ENCODE measurements around the gene PLEK. TPM values are rescaled to one million over a fixed set of nuclear protein-coding genes. Genes with fewer than 3 reads are reported as not detected.

PLEK gene
- polyA plus RNA-seq, 1 donor, result 8.0 TPM

GRCh38 chr2:68414876-68415275, 49.8 kb downstream of the PLEK start:
- no peaks in the 10 kb centered on the region for H3K36me3 ChIP-seq (ENCODE audit: control insufficient read depth, insufficient read depth, low read length)
- no peak for DNase-seq
- H3K27me3 ChIP-seq (ENCODE audit: control insufficient read depth, insufficient read depth, low read length), result no peaks in the 10 kb centered on the region
- H3K4me1 ChIP-seq (ENCODE audit: control insufficient read depth, insufficient read depth, low read length), result no peaks in the 10 kb centered on the region
- H3K4me3 ChIP-seq (ENCODE audit: low read length), result no peak overlapping the region
- no peaks in the 10 kb centered on the region for H3K9me3 ChIP-seq (ENCODE audit: control insufficient read depth, low read depth, low read length)
- no CpG with 5 or more reads among the region's 3 CpGs for WGBS (ENCODE audit: insufficient coverage, low lambda C conversion rate)
- H3K27ac ChIP-seq (ENCODE audit: low read length), result no peak overlapping the region

DNA sequence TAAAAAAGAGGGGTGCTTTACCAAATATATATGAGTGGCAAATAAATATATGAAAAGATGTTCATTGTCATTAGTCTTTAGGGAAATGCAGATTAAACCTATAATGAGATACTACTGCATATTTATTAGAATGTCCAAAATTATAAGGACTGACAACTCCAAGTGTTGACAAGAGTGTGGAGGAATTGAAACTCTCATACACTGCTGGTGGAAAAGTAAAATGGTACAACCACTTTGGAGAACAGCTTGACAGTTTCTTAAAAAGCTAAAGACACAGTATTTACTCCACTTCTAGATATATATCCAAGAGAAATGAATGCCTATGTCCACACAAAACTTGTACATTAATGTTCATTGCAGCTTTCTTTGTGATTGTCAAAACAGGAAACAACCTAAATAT, 50.4 kb downstream of the PLEK start:
- Histone ChIP-seq H3K4me3 (ENCODE audit: low read length) (no peak overlapping the region), H3K4me1 (ENCODE audit: control insufficient read depth, insufficient read depth, low read length) (no peaks in the 10 kb centered on the region), H3K27me3 (ENCODE audit: control insufficient read depth, insufficient read depth, low read length) (no peaks in the 10 kb centered on the region), H3K36me3 (ENCODE audit: control insufficient read depth, insufficient read depth, low read length) (no peaks in the 10 kb centered on the region), H3K27ac (ENCODE audit: low read length) (no peak overlapping the region), H3K9me3 (ENCODE audit: control insufficient read depth, low read depth, low read length) (no peaks in the 10 kb centered on the region)
- DNase-seq, result no peak

GRCh38 chr2:68416081-68416675, 51.1 kb downstream of the PLEK start:
- Histone ChIP-seq H3K36me3 (ENCODE audit: control insufficient read depth, insufficient read depth, low read length) (no peaks in the 10 kb centered on the region), H3K4me3 (ENCODE audit: low read length) (no peak overlapping the region), H3K4me1 (ENCODE audit: control insufficient read depth, insufficient read depth, low read length) (no peaks in the 10 kb centered on the region), H3K27me3 (ENCODE audit: control insufficient read depth, insufficient read depth, low read length) (no peaks in the 10 kb centered on the region), H3K27ac (ENCODE audit: low read length) (no peak overlapping the region), H3K9me3 (ENCODE audit: control insufficient read depth, low read depth, low read length) (no peaks in the 10 kb centered on the region)
- no peak for DNase-seq
- WGBS (ENCODE audit: insufficient coverage, low lambda C conversion rate), result no CpG with 5 or more reads among the region's 9 CpGs

GRCh38 chr2:68417926-68418325, 52.8 kb downstream of the PLEK start:
- Histone ChIP-seq H3K4me1 (ENCODE audit: control insufficient read depth, insufficient read depth, low read length) (no peaks in the 10 kb centered on the region), H3K27ac (ENCODE audit: low read length) (no peak overlapping the region), H3K4me3 (ENCODE audit: low read length) (no peak overlapping the region), H3K36me3 (ENCODE audit: control insufficient read depth, insufficient read depth, low read length) (no peaks in the 10 kb centered on the region), H3K9me3 (ENCODE audit: control insufficient read depth, low read depth, low read length) (no peaks in the 10 kb centered on the region), H3K27me3 (ENCODE audit: control insufficient read depth, insufficient read depth, low read length) (no peaks in the 10 kb centered on the region)
- DNase-seq, result no peak
- no CpG with 5 or more reads among the region's 1 CpG for WGBS (ENCODE audit: insufficient coverage, low lambda C conversion rate)

DNA sequence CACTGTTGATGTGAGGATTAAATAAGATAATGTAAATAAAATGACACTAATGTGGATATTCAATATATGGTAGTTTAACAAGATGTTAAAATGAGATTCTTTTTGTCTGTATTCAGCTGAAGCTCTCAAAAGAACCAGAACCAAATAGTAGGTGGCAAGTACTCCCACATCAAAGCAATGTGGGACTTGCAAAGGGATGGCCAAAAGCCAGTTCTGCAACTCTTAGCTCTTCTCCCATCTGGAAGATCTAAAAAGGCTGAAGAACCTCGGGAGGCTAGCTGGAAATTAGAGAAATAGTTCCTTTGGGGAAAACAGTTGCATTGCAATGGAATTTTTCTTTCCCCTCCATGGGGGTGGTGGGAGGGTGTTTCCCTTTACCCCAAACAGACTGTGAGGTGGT, 53.3 kb downstream of the PLEK start:
- Histone ChIP-seq H3K4me1 (ENCODE audit: control insufficient read depth, insufficient read depth, low read length) (no peaks in the 10 kb centered on the region), H3K9me3 (ENCODE audit: control insufficient read depth, low read depth, low read length) (no peaks in the 10 kb centered on the region), H3K36me3 (ENCODE audit: control insufficient read depth, insufficient read depth, low read length) (no peaks in the 10 kb centered on the region), H3K27me3 (ENCODE audit: control insufficient read depth, insufficient read depth, low read length) (no peaks in the 10 kb centered on the region), H3K4me3 (ENCODE audit: low read length) (no peak overlapping the region), H3K27ac (ENCODE audit: low read length) (no peak overlapping the region)
- WGBS (ENCODE audit: insufficient coverage, low lambda C conversion rate), result no CpG with 5 or more reads among the region's 1 CpG
- DNase-seq, result no peak

DNA sequence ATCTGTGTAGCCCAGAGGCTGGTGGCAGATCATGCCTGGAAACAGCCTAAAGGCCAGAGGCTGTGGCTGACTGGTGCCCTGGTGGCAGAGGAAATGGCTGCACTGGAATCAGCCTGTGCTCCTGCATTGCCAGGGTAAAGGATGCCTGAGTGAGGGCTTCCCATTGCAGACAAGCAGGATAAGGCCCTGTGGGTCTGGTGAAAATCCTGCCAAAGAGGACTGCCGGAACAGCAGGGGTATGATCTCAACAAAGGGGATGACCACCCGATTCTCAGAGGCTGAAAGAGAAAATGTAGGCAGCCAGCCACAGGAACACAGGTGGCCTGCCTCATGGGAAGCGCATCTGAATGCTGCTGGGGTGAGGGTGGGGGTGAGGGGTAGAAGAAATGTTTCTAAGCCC, 53.8 kb downstream of the PLEK start:
- no peak for DNase-seq
- Histone ChIP-seq H3K9me3 (ENCODE audit: control insufficient read depth, low read depth, low read length) (no peaks in the 10 kb centered on the region), H3K4me1 (ENCODE audit: control insufficient read depth, insufficient read depth, low read length) (no peaks in the 10 kb centered on the region), H3K27ac (ENCODE audit: low read length) (no peak overlapping the region), H3K36me3 (ENCODE audit: control insufficient read depth, insufficient read depth, low read length) (no peaks in the 10 kb centered on the region), H3K27me3 (ENCODE audit: control insufficient read depth, insufficient read depth, low read length) (no peaks in the 10 kb centered on the region), H3K4me3 (ENCODE audit: low read length) (no peak overlapping the region)
- no CpG with 5 or more reads among the region's 3 CpGs for WGBS (ENCODE audit: insufficient coverage, low lambda C conversion rate)

DNA sequence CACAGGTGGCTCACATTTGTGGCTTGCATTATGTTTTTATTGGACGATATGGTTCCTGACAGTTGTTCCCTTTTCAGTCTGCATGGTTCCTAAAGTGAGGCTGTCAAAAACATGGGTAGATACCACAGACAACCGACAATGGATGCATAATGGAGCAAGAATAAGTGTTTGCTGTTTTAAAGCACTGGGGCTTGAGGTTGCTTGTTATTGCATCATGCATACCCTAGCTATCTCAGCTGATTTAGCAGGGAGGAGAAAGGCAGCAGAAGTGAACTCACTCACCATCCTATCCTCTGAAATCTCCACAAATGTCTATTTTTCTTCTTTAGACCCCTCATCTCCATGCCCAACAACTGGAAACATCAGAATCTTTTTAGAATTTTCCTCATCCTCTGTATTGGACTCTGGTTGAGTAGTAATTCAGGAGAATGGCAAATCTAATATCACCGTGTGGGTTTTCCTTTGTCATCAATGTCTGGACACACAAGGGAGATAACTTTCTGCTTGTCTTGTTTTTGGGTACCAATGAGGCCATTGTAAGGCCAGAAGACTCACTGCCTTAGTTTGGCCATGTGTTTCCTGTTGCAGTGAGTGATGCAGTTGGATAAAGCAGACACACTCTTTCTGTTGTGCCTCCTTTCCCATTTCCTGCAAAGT, 55.3 kb downstream of the PLEK start:
- Histone ChIP-seq H3K27me3 (ENCODE audit: control insufficient read depth, insufficient read depth, low read length) (no peaks in the 10 kb centered on the region), H3K4me1 (ENCODE audit: control insufficient read depth, insufficient read depth, low read length) (no peaks in the 10 kb centered on the region), H3K36me3 (ENCODE audit: control insufficient read depth, insufficient read depth, low read length) (no peaks in the 10 kb centered on the region), H3K4me3 (ENCODE audit: low read length) (no peak overlapping the region), H3K27ac (ENCODE audit: low read length) (no peak overlapping the region), H3K9me3 (ENCODE audit: control insufficient read depth, low read depth, low read length) (no peaks in the 10 kb centered on the region)
- WGBS (ENCODE audit: insufficient coverage, low lambda C conversion rate), result 40% methylated on average over 1 of the region's 3 CpGs
- DNase-seq, result no peak

DNA sequence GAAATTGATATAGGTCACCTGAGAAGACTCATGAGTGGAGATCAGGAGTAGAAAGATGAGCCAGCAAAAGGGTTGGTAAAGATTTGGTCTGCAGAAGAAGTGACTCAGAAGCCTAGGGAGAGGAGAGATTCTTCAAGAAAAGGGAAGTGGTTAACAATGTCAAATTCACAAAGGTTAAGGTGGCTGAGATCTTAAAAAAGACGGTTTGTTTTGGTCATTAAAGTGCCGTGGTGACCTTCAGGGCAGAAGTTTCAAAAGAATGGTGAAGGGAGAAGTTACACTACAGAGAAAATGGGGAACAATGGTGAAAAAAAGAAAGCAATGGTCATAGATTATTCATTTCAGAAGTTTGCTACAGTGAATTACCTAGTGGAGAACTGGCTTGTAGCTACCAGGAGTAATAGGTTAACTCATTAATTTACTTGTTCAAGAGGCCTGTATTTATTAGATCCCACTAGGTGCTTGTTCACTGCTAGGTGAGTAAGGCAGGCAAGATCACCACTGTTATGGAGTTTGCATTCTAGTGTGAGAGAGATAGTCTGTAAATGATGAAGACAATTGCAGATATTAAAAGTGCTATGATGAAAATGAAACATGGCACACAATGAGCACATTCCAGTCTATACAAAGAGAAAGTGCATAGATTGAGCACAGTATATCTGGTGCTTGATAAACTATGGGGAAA, 59.0 kb downstream of the PLEK start:
- no peaks in the 10 kb centered on the region for H3K27me3 ChIP-seq (ENCODE audit: control insufficient read depth, insufficient read depth, low read length)
- WGBS (ENCODE audit: insufficient coverage, low lambda C conversion rate), result 71% methylated on average over 1 of the region's 2 CpGs
- no peak for DNase-seq
- no peak overlapping the region for H3K4me3 ChIP-seq (ENCODE audit: low read length)
- H3K4me1 ChIP-seq (ENCODE audit: control insufficient read depth, insufficient read depth, low read length), result no peaks in the 10 kb centered on the region
- no peaks in the 10 kb centered on the region for H3K36me3 ChIP-seq (ENCODE audit: control insufficient read depth, insufficient read depth, low read length)
- H3K9me3 ChIP-seq (ENCODE audit: control insufficient read depth, low read depth, low read length), result no peaks in the 10 kb centered on the region
- H3K27ac ChIP-seq (ENCODE audit: low read length), result no peak overlapping the region

DNA sequence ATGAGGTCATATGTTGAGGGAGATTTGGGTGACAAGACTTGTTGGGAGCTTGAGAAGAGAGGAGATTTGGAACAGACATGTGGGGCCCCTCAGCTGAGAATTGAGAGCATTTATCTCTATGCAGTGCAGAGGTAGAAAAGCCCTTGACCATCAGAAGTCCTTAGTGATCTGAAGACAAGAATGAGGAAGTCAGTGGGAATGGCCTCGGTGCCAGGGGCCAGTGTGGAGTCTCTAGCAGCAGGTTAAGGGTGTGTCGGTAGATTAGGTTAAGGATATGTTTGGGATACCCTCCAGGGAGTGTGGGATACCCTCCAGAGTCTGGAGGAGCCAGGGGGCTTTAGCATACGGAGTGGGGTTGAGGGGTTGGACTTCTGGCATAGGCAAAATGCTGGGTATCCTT, 60.4 kb downstream of the PLEK start:
- H3K4me3 ChIP-seq (ENCODE audit: low read length), result no peak overlapping the region
- WGBS (ENCODE audit: insufficient coverage, low lambda C conversion rate), result no CpG with 5 or more reads among the region's 3 CpGs
- no peak overlapping the region for H3K27ac ChIP-seq (ENCODE audit: low read length)
- no peak for DNase-seq
- H3K4me1 ChIP-seq (ENCODE audit: control insufficient read depth, insufficient read depth, low read length), result no peaks in the 10 kb centered on the region
- H3K27me3 ChIP-seq (ENCODE audit: control insufficient read depth, insufficient read depth, low read length), result no peaks in the 10 kb centered on the region
- H3K36me3 ChIP-seq (ENCODE audit: control insufficient read depth, insufficient read depth, low read length), result no peaks in the 10 kb centered on the region
- no peaks in the 10 kb centered on the region for H3K9me3 ChIP-seq (ENCODE audit: control insufficient read depth, low read depth, low read length)

GRCh38 chr2:68426446-68426845, 61.4 kb downstream of the PLEK start:
- Histone ChIP-seq H3K27ac (ENCODE audit: low read length) (no peak overlapping the region), H3K27me3 (ENCODE audit: control insufficient read depth, insufficient read depth, low read length) (no peaks in the 10 kb centered on the region), H3K4me3 (ENCODE audit: low read length) (no peak overlapping the region), H3K9me3 (ENCODE audit: control insufficient read depth, low read depth, low read length) (no peaks in the 10 kb centered on the region), H3K36me3 (ENCODE audit: control insufficient read depth, insufficient read depth, low read length) (no peaks in the 10 kb centered on the region), H3K4me1 (ENCODE audit: control insufficient read depth, insufficient read depth, low read length) (no peaks in the 10 kb centered on the region)
- 100% methylated on average over 1 of the region's 1 CpG for WGBS (ENCODE audit: insufficient coverage, low lambda C conversion rate)
- no peak for DNase-seq

All from large intestine (tissue), 3 donors.